Activated CD4-positive, alpha-beta T cell treated with anti-CD3 and anti-CD28 coated beads, Interleukin-2, Interleukin-6, amounts not matched to agents 100 ng/mL and 50 ng/mL, durations not matched to agents 16 hours and 8 hours (primary cell): ENCODE data around the gene CBR1.
"Not testable (repeated sequence)": the region's sequence is repeated elsewhere in the genome, so short reads cannot be mapped to it uniquely, and the experiment has no call there.

Experiments used
- DNase-seq: peaks from one replicate; pipeline ENCODE4 v3.0.0-alpha.2; 2020

CBR1 gene

DNA sequence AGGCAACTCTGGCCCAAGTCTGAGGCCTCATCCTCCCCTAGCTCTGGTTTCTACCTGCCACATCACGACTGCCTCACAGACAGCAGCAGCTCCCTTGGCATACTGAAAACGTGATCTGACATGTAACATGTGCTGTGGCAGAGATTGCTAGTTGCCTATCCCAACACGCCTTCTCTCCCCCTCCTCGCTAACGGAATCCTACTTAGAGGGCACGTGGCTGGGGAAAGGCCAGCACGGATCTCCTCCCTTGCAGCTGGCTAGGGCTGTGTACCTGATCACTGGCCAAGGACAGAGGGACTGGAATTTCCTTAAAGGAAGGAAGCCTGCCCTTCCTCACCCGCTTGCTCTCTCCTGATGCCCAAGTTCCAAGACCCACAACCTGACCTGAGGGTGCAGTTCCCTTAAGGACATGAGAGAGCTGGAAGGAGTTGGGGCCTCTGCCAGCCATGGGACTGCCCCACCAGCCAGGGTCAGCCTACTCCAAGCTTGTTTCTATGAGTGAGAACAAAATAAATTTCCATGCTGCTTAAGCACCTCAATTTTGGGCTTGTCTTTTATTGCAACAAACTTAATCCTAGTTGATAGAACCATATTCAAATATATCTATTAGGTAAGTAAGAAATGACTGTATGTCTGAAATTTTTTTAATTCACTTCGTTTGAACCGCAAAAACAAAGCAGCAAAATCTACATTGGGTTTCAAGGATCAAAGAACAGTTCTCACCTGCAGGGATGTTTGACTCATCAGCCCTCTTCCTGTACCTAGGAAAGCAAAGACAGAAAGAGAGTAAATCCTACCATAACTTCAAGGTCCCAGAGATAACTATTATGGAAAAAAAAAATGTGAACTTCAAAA lies 16.7 kb upstream of the CBR1 start:
- DNase-seq = no peak

DNA sequence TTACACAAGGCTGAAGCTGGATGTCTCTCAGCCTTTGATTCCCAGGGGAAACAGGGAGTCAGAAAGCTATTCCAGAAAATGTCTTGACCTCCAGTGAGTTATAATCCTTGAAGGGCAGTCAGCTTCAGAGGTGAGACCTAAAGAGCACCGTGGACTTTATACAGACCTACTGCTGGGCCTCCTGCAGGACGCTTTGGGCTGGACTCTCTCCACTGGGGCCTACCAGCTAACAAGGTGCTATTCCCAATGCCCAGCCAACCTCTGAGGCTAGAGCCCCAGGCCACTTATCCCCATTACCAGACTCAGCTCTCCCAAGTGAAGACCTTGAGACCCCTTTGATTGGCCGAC lies 16.1 kb upstream of the CBR1 start:
- DNase-seq = no peak

DNA sequence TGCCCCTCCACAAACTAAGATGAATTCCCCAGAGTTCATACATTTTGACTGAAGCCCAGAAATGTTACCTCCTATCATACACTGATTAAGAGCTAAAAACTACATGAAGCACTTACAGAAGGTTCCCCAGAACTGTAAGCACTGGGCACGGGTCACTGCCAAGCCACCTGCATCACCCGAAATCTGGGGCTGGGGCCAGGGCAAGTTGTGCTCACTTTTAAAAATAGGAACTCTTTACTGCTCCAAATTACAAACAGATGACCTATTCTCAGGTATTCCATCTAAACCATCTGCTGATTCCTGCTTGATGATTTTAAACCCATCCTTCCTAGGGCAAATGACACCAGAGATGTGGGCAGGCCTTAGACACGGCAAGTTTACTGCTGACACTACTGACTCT lies 14.3 kb upstream of the CBR1 start:
- DNase-seq = no peak

GRCh38 chr21:36059823-36060158 lies 10.0 kb upstream of the CBR1 start:
- peak; percentile 43 for DNase-seq

- DNase-seq = peak; percentile 96
Measured at GRCh38 chr21:36060159-36060921, 9.5 kb upstream of the CBR1 start, which contains the start of gene SETD4. SETD4 (minus strand) TSS chr21:36060526; CDS start chr21:36058888, 1,638 bp downstream.

DNA sequence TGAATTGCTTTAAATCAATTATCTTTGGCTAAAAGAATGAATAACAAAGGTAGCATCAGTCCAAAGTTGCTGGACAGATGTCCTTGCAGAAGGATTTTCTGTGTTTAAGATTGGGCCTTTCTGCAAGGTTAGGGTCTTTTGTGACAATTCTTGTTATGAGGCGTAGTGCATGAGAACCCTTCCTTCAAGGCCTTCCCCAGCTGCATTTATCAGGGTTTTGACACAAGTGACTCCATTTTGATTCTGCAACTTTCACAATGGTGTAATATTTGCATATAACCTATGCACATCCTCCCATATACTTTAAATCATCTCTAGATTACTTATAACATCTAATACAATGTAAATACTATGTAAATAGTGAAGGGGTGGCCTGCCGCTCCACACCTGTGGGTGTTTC lies 8.4 kb upstream of the CBR1 start:
- DNase-seq = no peak

DNA sequence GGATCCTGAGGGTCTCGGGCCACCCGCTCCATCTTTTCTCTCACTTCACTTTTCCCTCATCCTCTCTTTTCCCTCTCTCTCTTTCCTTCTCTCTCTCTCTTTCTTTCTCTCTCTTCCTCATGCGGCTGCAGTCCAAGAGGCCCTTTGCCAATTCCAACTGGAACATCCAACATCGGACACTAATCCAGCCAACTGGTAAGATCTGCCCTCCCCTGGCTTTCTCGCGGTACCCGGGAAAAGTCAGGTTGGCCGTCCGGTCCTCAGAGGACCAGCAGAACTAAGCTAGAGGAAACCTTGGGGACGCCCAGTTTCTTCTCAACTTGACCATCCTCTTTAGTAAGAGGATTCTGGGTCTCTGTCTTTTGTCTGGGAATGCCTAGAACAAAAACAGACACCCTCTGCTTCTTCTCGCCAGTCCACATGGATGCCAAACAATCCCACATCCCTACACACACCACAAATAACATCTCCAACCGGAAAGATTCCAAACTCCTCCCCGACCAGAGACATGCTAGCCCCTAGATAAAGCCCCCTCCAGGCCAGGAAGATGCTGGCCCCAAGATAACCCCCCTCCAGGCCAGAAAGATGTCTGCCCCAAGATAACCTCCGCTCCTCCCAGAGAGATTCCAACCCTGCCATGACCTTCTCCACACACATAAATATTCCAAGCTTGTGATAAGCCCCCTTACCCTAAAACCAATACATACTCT lies 6.3 kb upstream of the CBR1 start:
- no peak for DNase-seq

DNA sequence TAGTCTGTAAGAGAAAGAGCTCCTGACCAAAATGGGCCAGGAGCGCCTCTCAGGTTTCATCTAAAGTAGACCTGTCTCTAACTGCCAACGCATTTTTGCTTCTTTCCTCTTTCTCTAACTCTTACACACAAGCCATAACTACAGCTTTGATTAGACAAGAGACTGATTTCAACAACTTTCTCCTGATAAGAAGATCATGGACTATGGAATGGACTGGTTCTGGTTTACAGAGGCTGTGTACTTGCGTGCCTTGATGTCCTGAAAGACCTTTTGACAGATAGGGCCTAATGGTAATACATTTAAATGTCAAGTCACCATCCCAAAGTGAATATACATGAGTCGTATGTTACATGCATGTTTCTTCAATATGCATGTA lies 5.8 kb upstream of the CBR1 start:
- DNase-seq = no peak

GRCh38 chr21:36065497-36066036 lies 4.3 kb upstream of the CBR1 start:
- DNase-seq = peak; percentile 72

DNA sequence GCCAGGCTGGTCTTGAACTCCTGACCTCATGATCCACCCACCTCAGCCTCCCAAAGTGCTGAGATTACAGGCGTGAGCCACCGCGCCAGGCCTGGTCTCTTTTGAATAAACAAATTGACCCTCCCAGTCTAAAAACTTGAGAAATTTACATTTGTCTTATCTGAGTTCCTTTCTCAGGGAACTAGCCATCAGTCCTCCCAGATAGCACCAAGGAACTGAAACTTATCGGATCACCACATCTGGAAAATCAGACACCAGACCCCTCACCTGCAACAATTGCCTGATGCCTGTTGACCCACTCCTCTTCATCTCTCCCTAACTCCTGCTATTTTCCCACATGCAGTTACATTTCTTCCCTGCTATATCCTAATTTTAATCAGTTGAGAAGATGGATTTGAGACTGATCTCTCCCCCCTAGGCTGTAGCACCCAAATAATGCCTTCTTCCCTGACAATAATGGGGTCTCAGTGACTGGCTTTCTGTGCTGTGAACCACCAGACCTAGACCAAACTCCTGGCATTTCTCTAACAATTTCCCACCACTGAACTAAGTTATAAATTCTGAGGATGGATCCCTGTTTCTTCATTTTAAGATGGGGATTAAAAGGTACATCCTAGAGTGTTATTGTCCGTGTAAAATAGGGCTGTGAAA lies 951 bp upstream of the CBR1 start:
- DNase-seq = no peak

DNA sequence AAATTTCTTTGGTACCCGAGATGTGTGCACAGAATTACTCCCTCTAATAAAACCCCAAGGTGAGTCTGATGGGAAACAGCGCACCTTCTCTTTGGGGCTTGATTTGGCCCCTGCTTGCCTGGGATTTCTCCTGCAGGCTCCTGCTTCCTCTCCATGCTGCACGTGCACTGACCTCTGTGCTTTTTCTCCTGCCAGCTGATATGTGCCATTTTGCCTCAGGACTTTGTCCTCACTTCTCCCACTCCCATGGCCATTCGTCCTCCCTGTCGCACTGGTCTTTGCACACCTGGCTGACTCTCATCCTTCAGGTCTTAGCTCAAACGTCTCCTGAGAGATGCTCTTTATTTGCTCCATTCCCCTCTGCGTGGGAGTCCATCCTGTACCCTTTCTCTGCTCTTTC lies 1.2 kb downstream of the CBR1 start:
- no peak for DNase-seq

DNA sequence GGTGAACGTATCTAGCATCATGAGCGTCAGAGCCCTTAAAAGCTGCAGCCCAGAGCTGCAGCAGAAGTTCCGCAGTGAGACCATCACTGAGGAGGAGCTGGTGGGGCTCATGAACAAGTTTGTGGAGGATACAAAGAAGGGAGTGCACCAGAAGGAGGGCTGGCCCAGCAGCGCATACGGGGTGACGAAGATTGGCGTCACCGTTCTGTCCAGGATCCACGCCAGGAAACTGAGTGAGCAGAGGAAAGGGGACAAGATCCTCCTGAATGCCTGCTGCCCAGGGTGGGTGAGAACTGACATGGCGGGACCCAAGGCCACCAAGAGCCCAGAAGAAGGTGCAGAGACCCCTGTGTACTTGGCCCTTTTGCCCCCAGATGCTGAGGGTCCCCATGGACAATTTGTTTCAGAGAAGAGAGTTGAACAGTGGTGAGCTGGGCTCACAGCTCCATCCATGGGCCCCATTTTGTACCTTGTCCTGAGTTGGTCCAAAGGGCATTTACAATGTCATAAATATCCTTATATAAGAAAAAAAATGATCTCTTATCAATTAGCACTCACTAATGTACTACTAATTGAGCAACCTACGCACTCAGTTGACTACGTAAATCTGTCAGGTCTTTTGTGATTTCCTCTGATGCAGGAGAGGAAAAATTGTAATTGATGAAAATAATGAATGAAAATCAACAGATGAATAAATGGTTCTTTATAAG lies 2.8 kb downstream of the CBR1 start:
- no peak for DNase-seq

GRCh38 chr21:36073181-36073580 lies 3.4 kb downstream of the CBR1 start:
- no peak for DNase-seq

DNA sequence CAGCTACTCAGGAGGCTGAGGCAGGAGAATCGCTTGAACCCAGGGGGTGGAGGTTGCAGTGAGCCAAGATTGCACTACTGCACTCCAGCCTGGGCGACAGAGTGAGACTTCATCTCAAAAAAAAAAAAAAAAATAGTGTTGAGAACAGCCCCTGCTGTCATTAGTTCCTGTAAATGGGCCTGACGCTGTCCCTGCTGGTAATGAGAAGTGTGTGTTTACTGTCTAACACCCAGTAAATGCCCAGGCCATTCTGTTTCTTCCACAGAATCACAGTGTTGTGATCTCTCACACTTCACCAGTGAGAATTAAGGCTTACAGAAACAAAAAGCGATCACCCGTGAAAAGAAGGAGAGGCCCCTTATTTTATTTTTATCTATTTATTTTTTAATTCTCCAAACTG lies 4.1 kb downstream of the CBR1 start:
- not testable (repeated sequence) for DNase-seq

DNA sequence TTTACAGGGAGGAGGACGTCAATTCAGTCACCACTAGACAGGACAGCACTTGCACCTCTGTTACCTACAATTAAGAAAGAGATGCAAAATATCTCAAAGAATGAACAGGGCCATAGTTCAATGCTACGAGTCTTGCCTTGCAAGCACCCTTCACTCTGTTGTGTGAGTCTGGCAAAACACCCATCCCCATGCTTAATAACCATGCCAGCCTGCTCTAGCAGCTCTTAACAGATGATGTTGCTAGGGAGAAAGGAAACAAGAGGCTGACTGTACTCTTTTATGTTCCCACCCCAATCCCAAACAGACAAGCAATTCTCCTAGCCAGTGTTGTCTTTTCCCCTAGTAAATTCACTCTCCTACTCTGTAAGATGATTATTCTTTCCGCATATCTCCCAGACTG lies 5.3 kb downstream of the CBR1 start:
- DNase-seq = no peak

GRCh38 chr21:36075953-36076352 lies 6.1 kb downstream of the CBR1 start:
- no peak for DNase-seq

- DNase-seq = no peak
Measured at GRCh38 chr21:36076878-36077655, 7.2 kb downstream of the CBR1 start.

DNA sequence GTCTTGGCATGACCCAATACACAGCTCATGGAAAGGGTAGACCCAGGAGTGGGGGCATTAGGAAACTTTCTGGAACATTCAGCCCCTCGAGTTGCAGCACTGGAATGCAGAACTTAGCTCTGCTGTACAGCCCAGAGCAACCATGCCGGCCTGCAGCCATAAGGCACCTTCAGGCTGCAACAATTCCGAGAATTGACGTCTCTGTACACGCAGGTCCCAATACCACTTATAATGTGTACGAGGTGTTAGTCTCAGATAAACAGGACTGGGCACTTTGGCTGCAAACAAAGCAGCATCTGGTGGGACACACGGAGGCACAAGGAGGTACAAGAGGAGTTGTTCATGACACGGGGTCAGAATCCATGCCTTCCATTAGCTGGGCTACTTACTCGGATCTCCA lies 7.9 kb downstream of the CBR1 start:
- DNase-seq = no peak

DNA sequence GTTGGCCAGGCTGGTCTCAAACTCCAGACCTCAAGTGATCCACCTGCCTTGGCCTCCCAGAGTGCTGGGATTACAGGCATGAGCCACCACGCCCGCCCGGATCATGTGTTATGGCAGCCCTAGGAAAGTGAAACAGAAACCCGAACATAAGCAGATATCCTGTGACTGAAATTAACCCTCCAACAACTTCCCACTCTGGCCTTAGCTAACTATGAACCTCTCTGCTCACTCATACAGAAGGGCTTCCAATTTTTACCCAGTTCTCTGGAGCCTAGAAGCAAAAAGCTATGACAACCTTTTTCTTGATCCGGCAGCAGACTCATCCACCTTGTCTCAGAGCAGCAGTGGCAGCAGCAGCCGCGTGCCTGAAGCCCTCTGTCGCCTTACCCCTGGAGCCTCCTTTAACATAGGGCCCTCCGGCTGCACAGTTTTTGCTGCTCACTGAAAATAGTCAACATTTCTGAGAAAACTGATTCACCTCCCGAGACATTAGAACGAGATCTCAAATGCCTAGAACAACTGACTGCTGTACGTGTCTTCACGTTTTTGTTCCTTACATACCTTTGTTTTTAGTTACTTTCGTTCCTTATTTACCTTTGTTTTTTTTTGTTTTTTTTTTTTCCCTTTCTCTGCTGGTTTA lies 9.3 kb downstream of the CBR1 start:
- peak; percentile 65 for DNase-seq

GRCh38 chr21:36079671-36080070 lies 9.8 kb downstream of the CBR1 start:
- DNase-seq = no peak

DNA sequence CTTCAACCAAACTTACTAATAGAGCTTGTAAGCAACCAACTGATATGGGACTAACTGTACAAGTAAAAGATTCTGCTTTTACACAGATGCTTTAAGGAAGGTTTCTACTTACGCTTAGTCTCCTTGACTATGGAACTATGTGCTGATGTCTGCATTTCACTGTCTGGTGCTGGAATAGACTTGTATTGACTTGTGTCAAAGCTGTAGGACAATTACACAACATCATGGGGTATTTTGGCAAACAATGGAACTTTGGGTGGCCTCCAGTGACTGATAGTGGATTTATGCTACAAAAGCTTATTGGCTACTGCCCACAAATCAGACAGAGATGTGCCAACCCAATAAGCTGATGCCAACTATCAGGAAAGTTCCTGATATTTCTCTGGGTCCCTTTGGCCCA lies 10.6 kb downstream of the CBR1 start:
- DNase-seq = no peak
